Measurements from ENCODE around the gene GALT.

Gene GALT

DNA sequence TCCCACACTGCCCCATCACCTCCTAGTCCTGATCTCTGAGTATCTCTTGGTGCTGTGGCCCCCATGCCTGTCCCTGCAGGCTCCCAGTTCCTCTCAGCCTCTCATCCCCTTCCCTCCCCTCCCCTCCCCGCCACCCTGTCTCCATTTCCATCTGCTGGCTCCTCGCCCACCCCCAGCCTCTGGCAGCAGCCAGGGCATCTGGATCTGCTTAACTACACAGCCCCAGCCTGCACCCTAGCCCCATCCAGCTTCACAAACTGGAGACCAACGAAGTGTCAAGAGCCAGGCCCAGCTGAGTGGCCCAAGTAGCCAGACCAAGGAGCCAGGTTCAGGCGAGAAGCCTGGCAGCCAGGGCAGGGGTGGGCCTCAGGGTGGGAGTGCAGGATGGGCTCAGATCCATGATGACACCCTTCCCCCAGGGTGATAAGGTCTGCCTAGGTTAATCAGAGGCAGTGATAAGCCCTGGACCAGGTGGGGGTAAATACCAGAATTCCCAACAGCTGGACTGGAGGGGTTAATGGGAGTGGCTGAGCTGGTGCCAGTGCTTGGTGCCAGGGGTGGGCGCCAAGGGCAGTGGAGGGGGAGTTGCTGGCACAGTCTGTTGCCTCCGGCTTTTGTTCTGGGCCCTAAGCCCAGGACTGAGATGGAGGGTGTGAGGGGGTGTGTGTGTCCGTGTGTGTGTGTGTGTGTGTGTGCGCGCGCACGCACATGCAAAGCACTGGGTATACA lies 8.0 kb downstream of the GALT start:
- Mint-ChIP-seq H3K4me1 (ENCODE audit: low read depth) (peaks cover 25% of the 10 kb centered on the region), H3K9me3 (ENCODE audit: low read depth) (no peaks in the 10 kb centered on the region), H3K27me3 (no peaks in the 10 kb centered on the region), H3K4me3 (no peak overlapping the region), H3K36me3 (no peaks in the 10 kb centered on the region), H3K27ac (peak overlapping the region; percentile 41)

GRCh38 chr9:34655394-34655793 lies 8.9 kb downstream of the GALT start:
- peaks cover under 1% of the 10 kb centered on the region for H3K36me3 Mint-ChIP-seq

DNA sequence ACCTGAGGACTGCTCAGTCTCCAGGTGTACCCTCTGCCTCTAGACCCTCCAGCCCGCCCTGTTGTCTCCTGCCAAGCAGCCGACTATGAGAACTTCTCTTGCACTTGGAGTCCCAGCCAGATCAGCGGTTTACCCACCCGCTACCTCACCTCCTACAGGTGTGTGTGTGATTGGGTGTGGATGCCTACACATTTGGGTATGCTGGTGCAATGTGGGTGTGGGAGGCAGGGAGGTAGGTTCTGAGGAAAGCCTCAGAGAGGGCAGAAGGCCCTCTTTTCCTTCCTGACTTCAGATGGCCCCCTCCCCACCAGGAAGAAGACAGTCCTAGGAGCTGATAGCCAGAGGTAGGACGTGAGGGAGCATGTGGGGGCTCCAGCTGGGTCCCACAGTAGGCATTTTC lies 10.5 kb downstream of the GALT start:
- no peak overlapping the region for H3K4me3 Mint-ChIP-seq
- peaks cover 31% of the 10 kb centered on the region for H3K4me1 Mint-ChIP-seq (ENCODE audit: low read depth)
- no peaks in the 10 kb centered on the region for H3K9me3 Mint-ChIP-seq (ENCODE audit: low read depth)

More at GRCh38 chr9:34655394-34655793, 8.9 kb downstream of the GALT start:
- Mint-ChIP-seq H3K27ac (peak overlapping the region; percentile 29), H3K9me3 (ENCODE audit: low read depth) (no peaks in the 10 kb centered on the region), H3K27me3 (no peaks in the 10 kb centered on the region), H3K4me3 (no peak overlapping the region), H3K4me1 (ENCODE audit: low read depth) (peaks cover 25% of the 10 kb centered on the region)

DNA sequence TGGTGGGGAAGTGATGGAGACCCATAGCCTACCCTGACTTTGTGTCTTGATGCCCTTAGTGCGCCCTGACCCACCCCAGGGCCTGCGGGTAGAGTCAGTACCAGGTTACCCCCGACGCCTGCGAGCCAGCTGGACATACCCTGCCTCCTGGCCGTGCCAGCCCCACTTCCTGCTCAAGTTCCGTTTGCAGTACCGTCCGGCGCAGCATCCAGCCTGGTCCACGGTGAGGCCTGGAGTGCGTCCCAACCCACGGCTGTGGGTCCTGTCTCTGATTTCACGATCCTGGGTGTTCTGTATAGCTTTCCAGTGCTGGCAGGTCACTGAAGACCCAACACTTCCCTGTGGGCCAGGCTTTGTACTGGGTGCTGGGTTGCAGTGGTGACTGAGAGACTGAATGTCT lies 12.0 kb downstream of the GALT start:
- Mint-ChIP-seq H3K36me3 (peaks cover 6% of the 10 kb centered on the region), H3K27ac (no peak overlapping the region), H3K4me1 (ENCODE audit: low read depth) (peaks cover 32% of the 10 kb centered on the region), H3K9me3 (ENCODE audit: low read depth) (no peaks in the 10 kb centered on the region), H3K27me3 (no peaks in the 10 kb centered on the region), H3K4me3 (no peak overlapping the region)

More for the DNA sequence above, 10.5 kb downstream of the GALT start:
- H3K36me3 Mint-ChIP-seq, result peaks cover 6% of the 10 kb centered on the region
- no peak overlapping the region for H3K27ac Mint-ChIP-seq
- no peaks in the 10 kb centered on the region for H3K27me3 Mint-ChIP-seq

DNA sequence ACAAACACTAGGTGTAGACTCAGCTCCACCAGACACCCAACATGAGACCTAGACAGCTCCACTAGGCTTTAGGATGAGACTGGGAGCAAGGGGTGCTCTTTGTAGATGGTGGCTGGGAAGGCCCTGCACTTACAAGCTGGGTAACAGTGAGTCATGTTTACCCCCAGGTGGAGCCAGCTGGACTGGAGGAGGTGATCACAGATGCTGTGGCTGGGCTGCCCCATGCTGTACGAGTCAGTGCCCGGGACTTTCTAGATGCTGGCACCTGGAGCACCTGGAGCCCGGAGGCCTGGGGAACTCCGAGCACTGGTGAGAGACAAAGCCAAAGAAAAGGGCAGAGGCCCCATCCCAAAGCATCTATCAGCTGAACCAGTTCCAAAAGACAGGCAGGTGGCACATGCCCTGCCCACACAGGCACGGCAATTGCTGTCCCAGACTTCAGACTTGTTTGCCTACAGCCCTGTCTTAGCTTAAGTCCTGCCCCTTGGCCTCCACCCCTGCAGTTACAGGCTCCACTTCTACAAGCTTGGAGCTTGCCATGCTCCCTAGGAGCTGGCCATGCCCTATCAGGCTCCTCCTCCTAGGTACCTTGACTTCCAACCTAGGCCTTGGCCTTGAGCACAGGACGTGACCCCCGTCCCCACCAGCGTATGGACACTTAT lies 13.2 kb downstream of the GALT start:
- peaks cover 42% of the 10 kb centered on the region for H3K4me1 Mint-ChIP-seq (ENCODE audit: low read depth)

GRCh38 chr9:34662526-34663302 lies 16.2 kb downstream of the GALT start, which contains the start of gene CCL27:
CCL27 (minus strand) TSS chr9:34662657; CDS start chr9:34662633, 24 bp downstream.
- H3K4me1 Mint-ChIP-seq (ENCODE audit: low read depth), result peaks cover 47% of the 10 kb centered on the region
- H3K27me3 Mint-ChIP-seq, result no peaks in the 10 kb centered on the region
- peaks cover 6% of the 10 kb centered on the region for H3K36me3 Mint-ChIP-seq
- no peaks in the 10 kb centered on the region for H3K9me3 Mint-ChIP-seq (ENCODE audit: low read depth)
- peak within 1 kb of the TSS; percentile 25 for H3K4me3 Mint-ChIP-seq
- peak within 1 kb of the TSS; percentile 87 for H3K27ac Mint-ChIP-seq

More for the DNA sequence above, 13.2 kb downstream of the GALT start:
- H3K36me3 Mint-ChIP-seq, result peaks cover 6% of the 10 kb centered on the region
- H3K27me3 Mint-ChIP-seq, result no peaks in the 10 kb centered on the region
- no peaks in the 10 kb centered on the region for H3K9me3 Mint-ChIP-seq (ENCODE audit: low read depth)
- H3K27ac Mint-ChIP-seq, result no peak overlapping the region
- no peak overlapping the region for H3K4me3 Mint-ChIP-seq

GRCh38 chr9:34663303-34663605 lies 16.8 kb downstream of the GALT start:
- H3K27me3 Mint-ChIP-seq, result no peaks in the 10 kb centered on the region
- H3K36me3 Mint-ChIP-seq, result peaks cover 6% of the 10 kb centered on the region
- peaks cover 47% of the 10 kb centered on the region for H3K4me1 Mint-ChIP-seq (ENCODE audit: low read depth)
- H3K4me3 Mint-ChIP-seq, result peak overlapping the region; percentile 25
- H3K27ac Mint-ChIP-seq, result peak overlapping the region; percentile 87
- H3K9me3 Mint-ChIP-seq (ENCODE audit: low read depth), result no peaks in the 10 kb centered on the region

DNA sequence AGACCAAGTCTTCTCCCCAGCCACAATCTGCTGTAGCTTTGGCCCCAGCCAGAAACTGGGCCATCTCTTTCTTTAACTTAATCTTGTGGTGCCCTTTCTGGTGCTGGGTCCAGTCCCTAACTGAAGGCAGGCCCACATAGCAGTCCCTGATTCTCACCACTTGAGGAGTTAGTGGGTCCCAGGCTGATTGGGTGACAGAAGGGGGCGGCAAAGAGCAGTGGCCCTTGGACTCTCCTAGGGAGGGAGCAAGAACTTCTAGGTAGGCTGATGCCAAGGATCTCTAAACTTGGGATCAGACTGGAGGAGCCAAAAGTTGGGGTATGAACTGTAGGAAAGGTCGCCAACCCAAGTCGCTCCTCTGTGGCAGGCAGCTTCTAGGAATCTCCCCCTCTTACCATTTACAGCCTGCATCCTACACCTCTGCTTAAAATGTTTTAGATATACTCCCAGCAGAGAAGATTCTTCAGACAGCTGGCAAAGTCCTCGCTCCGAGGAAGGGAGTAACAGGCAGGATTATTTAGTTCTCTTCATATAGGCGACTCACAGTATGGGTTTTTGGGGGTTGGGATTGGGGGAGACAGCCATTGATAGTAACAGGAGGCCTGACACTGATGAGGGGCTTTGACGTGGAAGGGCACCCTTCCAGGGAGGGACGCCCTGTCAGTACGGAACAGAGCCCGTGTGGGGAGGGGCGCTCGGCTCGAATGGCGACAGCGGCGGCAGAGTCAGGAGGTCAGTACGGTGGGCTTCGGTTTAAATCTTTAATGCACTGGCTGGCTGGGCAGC lies 18.0 kb downstream of the GALT start:
- peaks cover 9% of the 10 kb centered on the region for H3K36me3 Mint-ChIP-seq
- peaks cover 5% of the 10 kb centered on the region for H3K9me3 Mint-ChIP-seq (ENCODE audit: low read depth)
- H3K4me1 Mint-ChIP-seq (ENCODE audit: low read depth), result peaks cover 47% of the 10 kb centered on the region
- H3K4me3 Mint-ChIP-seq, result peak overlapping the region; percentile 91
- peak overlapping the region; percentile 87 for H3K27ac Mint-ChIP-seq
- no peaks in the 10 kb centered on the region for H3K27me3 Mint-ChIP-seq

- Mint-ChIP-seq H3K27me3 (no peaks in the 10 kb centered on the region), H3K4me3 (peak overlapping the region; percentile 91), H3K36me3 (peaks cover 13% of the 10 kb centered on the region), H3K4me1 (ENCODE audit: low read depth) (peaks cover 47% of the 10 kb centered on the region), H3K27ac (no peak overlapping the region), H3K9me3 (ENCODE audit: low read depth) (peaks cover 5% of the 10 kb centered on the region)
These were observed 18.5 kb downstream of the GALT start for GRCh38 chr9:34665067-34665380.

DNA sequence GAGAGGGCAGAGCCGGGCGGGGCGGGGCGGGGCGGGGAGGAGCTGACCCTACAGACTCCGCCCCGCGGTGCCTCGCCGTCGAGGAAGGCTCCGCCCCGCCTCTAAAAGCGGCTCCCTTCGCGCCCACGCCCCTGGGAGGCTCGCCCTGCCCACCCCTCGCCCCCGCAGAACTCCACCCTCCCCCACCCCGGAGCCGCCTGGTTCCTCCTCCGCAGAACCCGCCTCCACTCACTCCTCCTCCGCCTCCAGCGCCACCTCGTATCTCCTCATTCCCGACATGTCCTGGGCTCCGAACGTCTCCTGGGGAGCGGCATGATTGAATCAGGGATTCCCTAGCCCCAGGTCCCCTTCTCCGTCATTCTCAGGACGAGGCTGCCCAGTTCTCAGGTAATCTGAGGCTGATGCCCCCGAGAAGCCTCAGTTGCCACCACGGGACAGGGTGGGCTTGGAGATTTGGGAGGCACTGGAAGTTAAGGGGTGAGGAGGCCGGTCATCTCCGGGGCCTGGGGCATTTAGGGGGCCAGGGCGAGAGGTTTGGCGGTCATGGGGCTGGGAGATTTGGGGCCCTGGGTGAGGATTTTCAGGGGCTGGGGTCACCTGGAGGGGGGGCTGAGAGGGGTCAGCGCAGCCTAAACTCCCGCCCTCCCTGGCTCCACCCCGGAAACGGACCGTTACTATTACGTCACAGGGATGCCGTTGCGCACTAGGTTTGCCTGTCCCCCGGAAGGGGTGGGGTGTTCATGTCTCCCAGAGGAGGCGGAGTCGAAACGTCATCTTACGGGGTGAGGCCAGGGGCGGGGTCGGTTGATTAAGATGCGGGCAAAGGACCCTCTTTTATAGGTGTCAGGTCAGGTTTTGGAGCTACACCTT lies 19.1 kb downstream of the GALT start:
- H3K36me3 Mint-ChIP-seq, result peaks cover 14% of the 10 kb centered on the region
- peaks cover 45% of the 10 kb centered on the region for H3K4me1 Mint-ChIP-seq (ENCODE audit: low read depth)
- peak overlapping the region; percentile 70 for H3K27ac Mint-ChIP-seq
- H3K9me3 Mint-ChIP-seq (ENCODE audit: low read depth), result peaks cover 9% of the 10 kb centered on the region
- H3K27me3 Mint-ChIP-seq, result no peaks in the 10 kb centered on the region
- H3K4me3 Mint-ChIP-seq, result peak overlapping the region; percentile 91

DNA sequence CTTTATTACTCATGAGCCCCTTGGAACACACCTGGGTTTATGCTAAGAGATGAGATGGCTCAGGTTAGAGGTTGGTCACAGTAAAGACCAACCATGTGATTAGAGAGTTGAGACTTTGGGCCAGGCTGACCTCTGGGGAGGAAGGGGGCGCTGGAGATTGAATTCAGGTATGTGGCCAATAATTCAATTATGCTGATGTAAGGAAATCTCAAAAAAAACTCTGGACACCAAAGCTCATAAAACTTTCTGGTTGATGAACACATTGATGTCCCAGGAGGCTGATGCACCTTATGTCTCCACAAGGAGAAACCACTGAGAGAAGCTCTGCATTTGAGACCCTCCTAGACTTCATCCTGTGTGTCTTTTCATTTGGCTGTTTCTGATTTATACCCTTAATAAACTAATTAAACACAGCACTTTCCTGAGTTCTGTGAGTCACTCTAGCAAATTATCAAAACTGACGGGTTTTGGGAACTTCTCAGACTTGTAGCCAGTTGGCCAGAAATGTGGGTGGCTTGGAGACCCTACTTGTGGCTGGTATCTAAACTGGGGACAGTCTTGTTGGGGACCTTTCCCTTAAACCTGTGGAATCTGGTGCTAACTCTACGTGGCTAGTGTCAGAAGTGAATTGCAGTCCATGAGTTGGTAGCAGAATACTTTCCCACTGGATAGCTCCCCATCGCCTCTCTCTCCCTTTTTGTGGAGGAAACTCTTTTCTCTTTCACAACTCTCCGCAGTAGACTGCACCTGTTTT lies 23.5 kb downstream of the GALT start:
- Mint-ChIP-seq H3K27ac (no peak overlapping the region), H3K4me3 (no peak overlapping the region)

GRCh38 chr9:34671307-34671706 lies 24.8 kb downstream of the GALT start:
- Mint-ChIP-seq H3K36me3 (peaks cover 11% of the 10 kb centered on the region), H3K27me3 (no peaks in the 10 kb centered on the region), H3K27ac (no peak overlapping the region)

More for the DNA sequence above, 23.5 kb downstream of the GALT start:
- no peaks in the 10 kb centered on the region for H3K27me3 Mint-ChIP-seq
- H3K9me3 Mint-ChIP-seq (ENCODE audit: low read depth), result peaks cover 9% of the 10 kb centered on the region
- peaks cover 10% of the 10 kb centered on the region for H3K4me1 Mint-ChIP-seq (ENCODE audit: low read depth)
- peaks cover 11% of the 10 kb centered on the region for H3K36me3 Mint-ChIP-seq

DNA sequence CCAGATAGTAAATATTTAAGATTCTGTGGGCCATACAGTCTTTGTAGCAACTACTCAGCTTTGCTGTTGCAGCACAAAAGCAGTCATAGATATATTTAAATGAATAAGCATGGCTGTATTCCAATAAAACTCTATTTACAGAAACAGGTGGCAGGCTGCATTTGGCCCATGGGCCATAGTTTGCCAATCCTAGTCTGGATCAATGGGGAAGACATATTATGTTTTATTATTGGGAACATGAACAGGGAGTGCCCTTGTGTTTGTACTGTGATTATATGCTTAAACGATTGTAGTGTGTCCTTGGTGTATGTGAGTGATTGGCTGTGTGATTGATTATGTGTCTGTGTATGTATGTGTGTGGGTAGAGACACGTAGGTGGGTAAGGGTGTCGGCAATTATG lies 28.0 kb downstream of the GALT start:
- H3K36me3 Mint-ChIP-seq, result peaks cover 7% of the 10 kb centered on the region
- H3K9me3 Mint-ChIP-seq (ENCODE audit: low read depth), result peaks cover 4% of the 10 kb centered on the region
- no peak overlapping the region for H3K4me3 Mint-ChIP-seq
- no peaks in the 10 kb centered on the region for H3K27me3 Mint-ChIP-seq
- peaks cover 3% of the 10 kb centered on the region for H3K4me1 Mint-ChIP-seq (ENCODE audit: low read depth)
- H3K27ac Mint-ChIP-seq, result no peak overlapping the region

More at GRCh38 chr9:34671307-34671706, 24.8 kb downstream of the GALT start:
- H3K9me3 Mint-ChIP-seq (ENCODE audit: low read depth), result peaks cover 9% of the 10 kb centered on the region
- H3K4me3 Mint-ChIP-seq, result no peak overlapping the region
- H3K4me1 Mint-ChIP-seq (ENCODE audit: low read depth), result peaks cover 4% of the 10 kb centered on the region
